Left ventricle myocardium superior (tissue), 1 donor: Measurements from ENCODE around the gene COL8A1. TPM values are rescaled to one million over a fixed set of nuclear protein-coding genes. Genes with fewer than 3 reads are reported as not detected.
"Not testable (repeated sequence)": the region's sequence is repeated elsewhere in the genome, so short reads cannot be mapped to it uniquely, and the experiment has no call there.

Experiments
- ATAC-seq: fragments of 200-7000 bp; cut with Tn5 transposase; one replicate; pipeline ENCODE4 v1.9.1; 2020; ENCODE audit warnings: mild to moderate bottlenecking, moderate library complexity
- DNase-seq: peaks from one replicate; pipeline ENCODE4 v3.0.0-alpha.2; 2020
- intact Hi-C: fragments of 100-400 bp; cut with micrococcal nuclease; formaldehyde crosslinking; loops from one replicate; pipeline ENCODE4 v1.11.0; 2022
- long read RNA-seq: library from polyadenylated mRNA; unstranded; transcript quantifications from one replicate; pipeline ENCODE4 v2.0.0, GENCODE V29; 2021
- total RNA-seq: library from RNA; stranded (reverse); fragmentation: NEBNext Ultra II Directional; extraction: Animal tissue kit (Norgen Biotek cat#: 25700); gene quantifications from one replicate; pipeline ENCODE4 v1.2.1, GENCODE V29; 2021
- donor health status: DM: no; HTN: yes; CAD: no; lungs with severe emphysema.

Gene COL8A1
- 12.0 TPM for total RNA-seq
- long read RNA-seq, full-length matches to known transcripts: 32 of 51 reads
- long read RNA-seq, partial matches to known transcripts: 1 of 51 reads
- long read RNA-seq, other reads (novel, unspliced or antisense): 18 of 51 reads

DNA sequence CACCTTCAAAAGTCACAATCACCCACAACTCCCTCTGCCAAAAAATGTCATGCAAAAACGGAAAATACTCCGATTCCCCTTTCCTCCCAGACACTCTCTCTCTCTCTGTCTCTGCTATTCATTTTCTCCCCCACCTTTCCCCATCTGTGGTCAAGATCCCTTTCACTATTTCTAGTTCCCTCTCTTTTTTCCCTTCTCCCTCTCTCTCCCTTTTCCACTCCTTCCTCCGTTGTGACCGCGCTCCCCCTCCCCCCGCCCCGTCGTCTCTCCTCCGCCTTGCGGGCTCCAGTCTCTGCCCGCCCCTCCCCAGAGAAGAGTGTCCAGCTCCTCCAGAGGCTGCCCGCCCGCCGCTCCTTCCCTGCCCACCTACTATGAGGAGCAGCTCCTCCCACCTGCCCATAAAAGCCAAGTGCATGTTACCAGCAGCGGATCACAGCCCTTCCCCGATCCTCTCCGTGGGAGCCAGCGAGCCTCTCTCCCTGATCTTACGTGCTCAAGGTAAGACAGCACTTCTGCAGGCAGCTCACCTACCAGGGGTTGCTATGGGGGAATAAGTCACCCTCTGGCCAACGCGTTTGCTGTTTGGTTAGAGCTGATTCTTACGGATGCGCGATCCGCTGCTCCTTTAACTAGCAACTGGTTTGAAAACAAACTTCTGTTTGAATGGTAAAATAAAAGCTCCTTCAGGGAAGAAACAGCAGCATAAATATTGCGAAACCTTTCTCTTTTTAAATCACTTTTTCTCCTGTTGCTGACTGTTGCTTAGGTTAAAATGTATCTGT lies at the start of gene COL8A1:
COL8A1 (plus strand) TSS at position 428 of the 782 bp plus-strand sequence. CDS start 152,089 bp downstream, outside the sequence.
- intact Hi-C loops: no loop called here

GRCh38 chr3:99589168-99589567 lies 49.2 kb upstream of the COL8A1 start:
- ATAC-seq, intact Hi-C loops, DNase-seq: not testable (repeated sequence)

More for the DNA sequence above, at the start of gene COL8A1:
- peak; percentile 90 for ATAC-seq
- DNase-seq: peak; percentile 77

GRCh38 chr3:99599894-99600293 lies 38.5 kb upstream of the COL8A1 start:
- intact Hi-C loops: no loop called here
- DNase-seq (no peak), ATAC-seq (no peak)

DNA sequence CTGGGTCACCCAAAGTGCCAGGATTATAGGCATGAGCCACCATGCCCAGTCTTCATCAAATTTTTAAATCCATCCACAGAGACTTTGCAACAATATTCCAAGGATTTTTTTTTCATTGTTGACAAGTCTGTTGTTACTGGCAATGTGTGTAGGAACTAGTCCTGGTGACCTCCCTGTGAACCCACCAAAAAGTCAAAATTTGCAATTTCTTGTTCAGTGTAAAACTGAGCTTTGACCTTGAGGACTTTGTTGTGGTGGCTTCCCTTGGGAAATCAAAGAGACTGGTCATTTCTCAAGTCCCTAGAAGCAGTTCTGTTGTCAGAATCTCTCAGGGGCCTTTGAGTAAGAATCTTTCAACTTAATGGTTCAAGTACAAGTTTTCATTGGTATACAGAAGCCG lies 36.9 kb upstream of the COL8A1 start:
- intact Hi-C loops: no loop called here
- DNase-seq: no peak
- no peak for ATAC-seq

DNA sequence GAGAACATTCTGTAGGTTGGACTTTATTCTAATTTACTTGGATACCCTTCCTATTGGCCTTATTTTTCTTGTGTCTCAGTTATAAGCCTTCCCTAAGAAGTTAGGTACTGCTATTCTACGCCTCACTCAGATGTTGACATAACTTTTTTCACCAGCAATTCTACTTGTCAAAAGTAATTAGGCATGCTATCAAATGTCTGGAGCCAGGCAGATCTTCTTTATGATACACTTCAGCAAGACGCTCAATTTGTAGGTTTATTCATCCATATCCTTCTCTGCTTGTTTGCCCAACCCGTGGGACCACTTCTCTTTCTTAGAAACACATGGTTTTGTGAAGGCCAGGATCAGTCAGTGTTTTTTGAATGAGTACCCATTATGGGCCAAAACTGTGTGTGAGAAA lies 36.2 kb upstream of the COL8A1 start:
- ATAC-seq (no peak), DNase-seq (no peak)
- intact Hi-C loops: no loop called here

DNA sequence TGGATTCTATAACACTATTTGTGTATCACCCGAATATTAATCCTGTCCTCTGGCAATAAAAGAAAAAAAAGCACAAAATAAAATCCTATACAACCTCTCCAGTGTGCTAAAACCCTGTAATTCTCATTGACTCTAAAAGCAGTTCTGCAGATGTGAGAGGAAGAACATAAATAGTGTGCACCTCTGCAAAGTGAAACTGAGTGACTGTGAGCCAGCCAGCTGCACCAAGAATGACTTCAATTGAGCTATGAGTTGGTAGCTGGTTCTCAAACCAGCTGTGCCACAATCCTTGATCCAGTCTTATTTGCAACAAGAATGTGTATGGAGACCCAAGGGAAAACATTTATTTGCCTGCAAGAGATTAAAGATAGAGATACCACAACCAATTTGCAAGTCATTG lies 31.2 kb upstream of the COL8A1 start:
- intact Hi-C loops: no loop called here
- no peak for ATAC-seq
- no peak for DNase-seq

DNA sequence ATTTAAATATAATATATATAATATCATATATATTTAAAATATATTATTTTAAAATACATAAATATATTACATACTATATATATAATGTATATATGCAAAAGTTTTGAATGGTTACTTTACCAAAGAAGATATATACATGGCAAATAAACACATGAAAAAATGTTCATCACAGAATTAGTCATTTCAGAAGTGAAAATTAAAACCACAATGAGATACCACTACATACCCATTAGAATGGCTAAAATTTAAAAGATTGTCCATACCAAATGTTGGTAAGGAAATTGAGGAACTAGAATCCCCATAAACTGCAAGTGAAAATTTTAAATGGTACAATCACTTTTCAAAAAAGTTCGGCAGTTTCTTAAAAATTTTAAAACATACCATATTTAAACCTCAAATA lies 23.6 kb upstream of the COL8A1 start:
- intact Hi-C loops: no loop called here
- ATAC-seq (no peak), DNase-seq (no peak)

- ATAC-seq: no peak
- intact Hi-C loops: no loop called here
- DNase-seq: no peak
Observed at GRCh38 chr3:99620077-99620767, 18.2 kb upstream of the COL8A1 start.

GRCh38 chr3:99620976-99621375 lies 17.4 kb upstream of the COL8A1 start:
- intact Hi-C loops: no loop called here
- no peak for ATAC-seq

DNA sequence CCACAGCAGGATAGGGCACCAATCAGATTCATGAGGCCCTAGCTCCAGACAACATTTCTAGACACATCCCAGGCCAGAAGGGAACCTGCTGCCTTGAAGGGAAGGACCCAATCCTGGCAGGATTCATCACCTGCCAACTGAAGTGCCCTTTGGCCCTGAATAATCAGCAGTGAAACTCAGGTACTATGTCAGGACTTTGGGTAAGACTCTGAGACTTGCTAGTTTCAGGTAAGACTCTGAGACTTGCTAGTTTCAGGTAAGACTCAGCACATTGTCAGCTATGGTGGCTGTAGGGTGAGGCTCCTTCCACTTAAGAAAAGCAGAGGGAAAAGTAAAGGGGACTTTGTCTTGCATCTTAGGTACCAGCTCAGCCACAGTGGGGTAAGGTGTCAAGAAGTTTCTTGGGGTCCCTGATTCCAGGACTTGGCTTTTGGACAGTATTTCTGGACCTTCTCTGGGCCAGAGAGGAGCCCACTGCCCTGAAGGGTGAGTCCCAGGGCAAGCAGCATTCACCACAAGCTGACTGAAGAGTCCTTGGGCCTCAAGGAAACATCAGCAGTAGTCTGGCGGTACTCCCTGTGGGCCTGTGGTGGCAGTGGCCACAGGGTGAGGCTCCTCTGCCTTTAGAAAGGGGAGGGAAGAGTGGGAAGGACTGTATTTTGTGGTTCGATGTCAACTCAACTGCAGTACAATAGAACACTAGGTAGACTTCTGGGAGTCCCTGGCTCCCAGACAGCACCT lies 13.7 kb upstream of the COL8A1 start:
- DNase-seq: no peak
- ATAC-seq: no peak
- intact Hi-C loops: no loop called here

More at GRCh38 chr3:99620976-99621375, 17.4 kb upstream of the COL8A1 start:
- no peak for DNase-seq

DNA sequence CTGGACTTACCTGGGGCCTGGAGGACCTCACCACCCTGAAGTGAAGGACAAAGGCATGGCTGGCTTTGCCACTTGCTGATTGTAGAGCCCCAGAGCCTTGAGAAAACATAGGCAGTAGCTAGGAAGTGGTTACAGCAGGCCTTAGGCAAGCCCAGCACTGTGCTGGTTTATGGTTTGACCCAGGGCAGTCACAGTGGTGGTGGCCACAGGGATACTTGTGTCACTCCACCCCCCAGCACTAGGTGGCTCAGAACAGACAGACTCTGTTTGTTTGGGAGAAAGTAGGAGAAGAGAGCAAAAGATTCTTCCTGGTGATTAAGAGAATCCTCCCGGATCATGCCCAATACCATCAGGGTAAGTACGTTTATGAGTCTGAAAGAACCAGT lies 13.2 kb upstream of the COL8A1 start:
- ATAC-seq: no peak
- DNase-seq: no peak
- intact Hi-C loops: no loop called here

DNA sequence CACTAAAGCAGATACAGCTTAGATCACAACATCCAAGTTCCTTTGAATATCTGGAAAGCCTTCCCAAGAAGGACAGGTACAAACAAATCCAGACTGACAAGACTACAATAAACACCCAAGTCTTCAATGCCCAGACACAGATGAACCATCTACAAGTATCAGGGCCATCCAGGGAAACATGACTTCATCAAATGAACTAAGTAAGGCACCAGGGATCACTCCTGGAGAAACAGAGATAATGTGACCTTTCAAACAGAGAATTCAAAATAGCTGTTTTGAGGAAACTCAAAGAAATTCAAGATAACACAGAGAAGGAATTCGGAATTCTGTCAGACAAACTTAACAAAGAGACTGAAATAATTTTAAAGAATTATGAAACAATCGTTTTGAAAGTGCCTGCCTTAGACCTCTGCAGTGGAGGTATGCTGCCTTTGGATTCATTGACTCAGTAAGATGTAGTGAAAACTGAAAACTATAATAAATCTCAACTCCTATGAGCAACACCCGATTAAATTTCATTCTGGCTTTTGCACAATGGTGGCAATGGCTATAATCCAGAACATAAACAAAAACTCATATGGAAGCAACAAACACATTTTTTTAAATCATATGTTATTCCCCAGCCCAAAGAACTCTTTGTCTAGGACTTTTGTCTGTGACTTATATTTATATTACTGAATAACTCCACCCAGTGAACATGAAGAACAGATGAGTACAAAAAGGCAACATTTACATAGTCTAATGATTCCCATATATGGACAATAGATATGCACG lies 12.6 kb upstream of the COL8A1 start:
- ATAC-seq (no peak), DNase-seq (no peak)
- intact Hi-C loops: no loop called here

GRCh38 chr3:99626417-99626788 lies 12.0 kb upstream of the COL8A1 start:
- ATAC-seq: no peak

DNA sequence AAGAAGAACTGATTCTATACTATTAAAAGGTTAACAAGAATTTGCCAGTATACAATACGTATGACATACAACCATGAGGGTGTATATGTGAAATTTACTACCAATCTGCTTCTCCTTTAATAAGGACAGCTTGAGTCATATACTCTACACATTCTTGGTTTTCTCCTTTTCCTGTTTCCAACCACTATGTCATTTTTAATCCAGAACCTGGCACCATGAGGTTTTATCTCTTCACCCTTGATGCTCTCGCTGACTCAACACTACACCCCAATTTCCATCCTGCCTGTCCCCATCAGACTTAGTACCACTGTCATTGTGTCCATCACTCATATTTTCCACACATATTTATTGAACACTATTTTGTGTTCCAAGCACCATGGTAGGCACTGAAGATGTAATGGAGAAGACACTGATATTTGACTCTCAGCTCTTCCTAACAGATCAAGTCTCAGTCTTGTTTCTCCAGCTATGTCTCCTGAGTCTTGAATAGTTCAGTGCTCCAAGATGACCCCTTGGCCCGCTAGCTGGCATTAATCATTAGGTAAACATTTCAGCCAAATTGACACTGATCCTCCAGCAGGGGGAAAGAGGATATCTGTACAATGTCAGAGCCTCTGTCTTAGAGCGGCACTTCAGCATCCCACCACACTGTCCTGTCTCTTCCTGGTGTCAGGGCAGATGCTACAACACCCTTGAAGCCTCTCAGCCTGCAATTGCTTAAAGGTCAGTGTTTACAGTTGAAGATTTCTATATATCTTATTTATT lies 11.2 kb upstream of the COL8A1 start:
- intact Hi-C loops: no loop called here
- ATAC-seq (no peak), DNase-seq (no peak)

More at GRCh38 chr3:99626417-99626788, 12.0 kb upstream of the COL8A1 start:
- no peak for DNase-seq
- intact Hi-C loops: no loop called here

- no peak for ATAC-seq
- intact Hi-C loops: no loop called here
- DNase-seq: no peak
Observed at GRCh38 chr3:99630815-99631214, 7.6 kb upstream of the COL8A1 start.

DNA sequence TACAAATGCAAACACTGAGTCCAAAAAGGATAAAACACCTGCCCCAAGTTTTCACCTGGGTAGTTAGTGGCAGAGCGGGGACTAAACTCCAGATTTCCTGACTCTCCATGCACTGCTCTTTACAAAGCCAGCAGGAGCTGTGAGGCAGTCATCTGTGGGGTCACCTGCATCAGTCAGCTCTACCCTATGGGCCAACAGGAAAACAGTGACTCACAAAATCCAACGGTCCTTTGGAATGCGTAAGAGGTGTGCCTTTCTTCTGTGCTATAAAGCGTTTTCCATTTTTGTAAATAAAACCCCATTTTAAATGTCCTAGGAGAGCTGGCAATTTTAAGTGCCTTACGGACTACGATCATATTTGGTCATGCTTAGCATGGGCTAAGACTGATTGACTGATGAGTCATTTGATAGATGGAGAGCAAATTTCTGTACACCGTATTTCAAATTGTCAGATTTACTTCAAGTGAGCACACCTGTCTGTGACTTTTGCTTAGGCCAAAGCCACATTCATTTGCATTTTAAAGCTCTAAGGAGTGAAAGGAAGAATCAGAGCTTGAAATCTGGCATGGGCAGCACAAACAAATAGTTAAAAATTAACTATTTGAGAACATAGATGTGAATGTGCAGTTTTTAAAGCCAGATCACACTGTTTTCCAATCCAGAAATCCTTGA lies 4.4 kb upstream of the COL8A1 start:
- ATAC-seq (no peak), DNase-seq (no peak)
- intact Hi-C loops: no loop called here

GRCh38 chr3:99634881-99635280 lies 3.5 kb upstream of the COL8A1 start:
- ATAC-seq (no peak), DNase-seq (no peak)
- intact Hi-C loops: no loop called here

- intact Hi-C loops: no loop called here
- DNase-seq: no peak
- ATAC-seq: no peak
Observed at GRCh38 chr3:99635348-99635747, 3.0 kb upstream of the COL8A1 start.
